Cerebellar nuclear complex (tissue), 1 donor: ENCODE results near the gene MLYCD.
A peak's percentile ranks its signal among the peaks of the same experiment; 100 is the strongest.

Experiments used
- DNase-seq, 2 experiments: peaks; one replicate each; lab custom pipeline; 2025; lab: John Stamatoyannopoulos, UW

The MLYCD gene

DNA sequence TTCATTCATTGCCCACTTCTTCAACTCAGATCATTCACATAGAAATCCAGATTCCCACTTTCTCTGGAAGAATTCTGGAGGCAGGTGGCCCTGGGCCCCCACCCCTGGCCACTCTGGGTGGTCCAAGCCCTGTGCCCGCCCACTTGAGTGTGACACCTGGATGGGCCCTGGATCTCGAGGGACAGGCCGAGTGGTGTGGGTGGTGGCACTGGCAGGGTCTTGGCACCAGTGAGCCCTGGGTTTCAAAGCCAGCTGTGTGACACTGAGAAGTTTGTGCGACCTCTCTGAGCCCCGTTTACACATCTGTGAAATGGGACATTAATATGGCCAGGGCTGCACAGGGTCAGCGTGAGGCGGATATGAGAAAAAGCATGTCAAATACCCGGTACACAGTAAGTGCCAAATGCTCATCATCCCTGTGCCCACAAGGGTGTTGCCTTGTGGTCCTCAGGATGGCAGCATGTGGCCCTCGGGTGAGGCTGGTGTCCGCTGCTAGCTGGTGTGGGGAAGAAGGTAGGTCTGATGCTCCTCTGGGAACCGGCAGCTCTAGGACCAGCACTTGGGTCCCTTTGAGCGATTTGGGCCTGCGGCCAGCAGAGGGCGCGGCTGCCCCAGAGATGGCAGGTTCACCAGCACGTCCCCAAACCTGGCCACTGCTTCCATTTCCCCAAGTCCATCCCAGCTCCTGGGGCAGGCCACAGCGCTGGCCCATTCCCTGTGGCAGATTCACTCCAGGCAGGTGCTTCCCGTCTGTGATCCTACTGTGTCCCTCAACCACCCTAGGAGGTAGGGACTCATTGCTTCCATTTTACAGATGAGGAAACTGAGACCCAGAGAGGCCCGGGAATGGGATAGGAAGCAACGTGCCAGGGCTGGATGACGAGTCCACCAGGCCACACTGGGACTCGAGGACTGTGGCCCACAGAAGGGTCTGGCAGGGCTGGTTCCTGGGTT, 57.7 kb downstream of the MLYCD start:
- peak in 1 of 2 experiments; percentile 9 for DNase-seq

DNA sequence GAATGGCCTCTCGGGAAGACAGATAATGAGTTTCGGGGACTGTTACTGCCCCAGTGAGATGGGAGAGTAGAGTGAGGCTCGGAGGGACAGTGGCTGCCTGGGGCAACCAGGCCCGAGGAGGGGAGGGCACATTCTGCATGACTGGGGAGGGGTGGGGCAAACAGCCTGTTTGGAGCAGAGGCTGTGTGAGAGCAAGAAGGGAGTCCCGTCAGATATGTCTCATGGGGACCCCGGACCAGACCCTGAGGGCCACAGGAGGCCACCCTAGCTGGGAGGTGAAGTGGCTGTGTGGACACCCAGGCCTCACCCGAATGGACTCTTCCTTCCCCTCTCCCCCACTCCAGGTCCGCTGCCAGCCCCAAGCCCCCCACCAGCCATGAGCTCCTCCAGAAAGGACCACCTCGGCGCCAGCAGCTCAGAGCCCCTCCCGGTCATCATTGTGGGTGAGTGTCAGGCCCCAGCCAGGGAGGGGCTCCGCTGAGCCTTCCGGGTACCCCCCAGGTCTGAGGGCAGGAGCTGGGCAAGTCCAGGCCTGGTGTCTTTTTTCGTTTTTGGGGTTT, 58.5 kb downstream of the MLYCD start:
- DNase-seq: no peak

DNA sequence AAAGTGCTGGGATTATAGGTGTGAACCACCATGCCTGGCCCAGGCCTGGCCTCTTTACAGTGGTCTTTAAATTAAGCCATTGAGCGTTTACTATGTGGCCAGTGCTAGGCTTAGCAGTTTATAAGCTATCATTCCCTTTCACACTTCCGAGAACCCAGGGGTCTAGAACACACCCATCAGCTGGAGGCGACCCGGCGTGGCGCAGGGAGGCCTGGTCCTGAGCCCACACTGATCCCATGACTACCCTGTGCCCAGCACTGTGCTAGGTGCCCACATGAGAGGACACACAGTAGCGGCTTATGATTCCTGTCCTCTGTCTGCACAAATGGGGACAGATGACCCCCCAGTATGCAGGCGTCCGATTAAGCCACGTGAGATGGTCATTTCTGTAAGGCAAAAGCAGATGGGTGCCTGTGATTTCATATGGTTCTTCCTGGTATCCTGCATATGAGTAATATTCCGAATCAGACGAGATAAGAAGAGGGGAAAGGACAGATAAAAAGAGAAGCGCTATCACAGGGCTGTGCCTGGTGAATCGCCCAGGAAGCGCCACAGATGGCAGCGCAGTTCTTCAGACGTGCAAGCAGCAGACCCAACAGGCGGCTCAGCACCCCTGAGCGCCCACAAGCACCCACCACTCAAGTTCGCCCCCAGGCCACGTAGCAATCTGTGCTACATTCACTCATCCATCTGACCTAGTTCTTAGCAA, 59.4 kb downstream of the MLYCD start:
- DNase-seq: no peak

GRCh38 chr16:83958846-83959565, 60.1 kb downstream of the MLYCD start:
- DNase-seq: no peak

GRCh38 chr16:83959656-83960434, 60.9 kb downstream of the MLYCD start:
- no peak for DNase-seq

DNA sequence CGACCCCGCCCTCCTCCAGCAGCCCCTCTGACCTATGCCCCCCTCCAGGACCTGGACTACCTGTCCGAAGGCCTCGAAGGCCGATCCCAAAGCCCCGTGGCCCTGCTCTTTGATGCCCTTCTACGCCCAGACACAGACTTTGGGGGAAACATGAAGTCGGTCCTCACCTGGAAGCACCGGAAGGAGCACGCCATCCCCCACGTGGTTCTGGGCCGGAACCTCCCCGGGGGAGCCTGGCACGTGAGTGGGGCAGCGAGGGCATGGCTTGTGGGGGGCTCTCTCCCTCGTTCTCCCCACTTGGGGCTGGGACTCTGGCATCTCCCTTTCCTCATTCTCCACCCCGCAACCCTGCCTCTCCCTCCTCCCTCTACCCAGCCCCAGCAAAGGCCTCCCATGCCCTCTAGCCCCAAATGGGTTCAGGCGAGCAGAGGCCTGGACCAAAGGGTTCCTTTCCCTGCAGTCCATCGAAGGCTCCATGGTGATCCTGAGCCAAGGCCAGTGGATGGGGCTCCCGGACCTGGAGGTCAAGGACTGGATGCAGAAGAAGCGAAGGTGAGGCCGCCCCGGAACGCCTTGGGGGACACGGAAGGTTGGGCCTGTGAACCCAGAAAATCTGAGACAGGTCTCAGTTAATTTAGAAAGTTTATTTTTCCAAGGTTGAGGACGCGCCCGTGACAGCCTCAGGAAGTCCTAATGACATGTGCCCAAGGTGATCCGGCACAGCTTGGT, 61.8 kb downstream of the MLYCD start:
- DNase-seq: no peak

DNA sequence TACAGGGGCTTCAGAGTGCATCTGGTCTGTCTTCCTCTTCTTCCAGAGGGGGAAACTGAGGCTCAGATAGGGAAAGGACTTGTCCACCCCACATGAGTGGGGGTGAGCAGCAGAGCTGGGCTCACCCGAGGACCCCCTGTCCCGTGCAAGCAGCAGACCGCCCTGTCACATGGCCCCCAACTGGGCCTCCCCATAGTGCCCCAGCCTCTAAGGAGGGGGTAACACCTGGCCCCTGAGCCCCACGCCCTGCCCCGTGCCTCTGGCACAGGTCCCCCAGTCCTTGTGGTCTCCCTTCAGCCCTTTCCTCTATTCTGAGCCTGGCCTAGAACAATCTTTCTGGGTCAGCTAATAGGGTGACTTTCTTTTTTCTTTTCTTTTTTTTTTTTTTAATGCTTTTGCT, 62.7 kb downstream of the MLYCD start:
- no peak for DNase-seq

DNA sequence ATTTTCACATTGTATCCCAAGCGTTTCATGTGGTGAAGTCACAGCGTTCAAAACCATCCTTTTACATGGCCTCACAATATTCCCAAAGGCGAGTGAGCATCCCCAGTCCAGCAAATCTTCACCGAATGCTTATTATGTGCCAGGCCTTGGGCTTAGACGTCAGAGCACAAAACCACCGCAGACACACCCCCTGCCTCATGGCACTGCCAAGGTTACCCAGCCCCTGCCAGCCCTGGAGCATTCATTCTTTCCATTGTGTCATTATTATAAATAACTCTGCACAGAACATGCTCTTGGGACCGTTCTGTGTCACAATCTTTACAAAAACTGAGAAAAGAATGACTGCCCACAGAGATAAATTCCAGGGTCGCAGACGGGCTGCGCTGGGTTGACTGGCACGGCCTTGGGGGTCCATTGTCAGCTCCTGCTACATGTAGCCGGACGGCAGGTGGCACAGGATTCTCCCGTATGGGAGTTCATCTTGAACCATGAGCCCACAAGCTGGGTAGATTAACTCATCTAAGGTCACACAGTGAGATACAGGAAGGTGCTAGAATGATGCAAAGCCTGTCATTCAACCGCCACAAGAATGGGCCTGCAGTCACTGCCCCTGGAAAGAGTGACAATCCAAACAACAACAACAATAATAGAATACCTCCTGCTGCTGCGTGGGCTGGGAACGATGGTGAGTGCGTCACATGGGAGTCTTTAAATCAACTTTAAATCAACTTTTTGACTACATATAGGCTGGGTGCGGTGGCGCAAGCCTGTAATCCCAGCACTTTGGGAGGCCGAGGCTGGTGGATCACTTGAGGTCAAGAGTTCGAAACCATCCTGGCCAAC, 64.6 kb downstream of the MLYCD start:
- no peak for DNase-seq

DNA sequence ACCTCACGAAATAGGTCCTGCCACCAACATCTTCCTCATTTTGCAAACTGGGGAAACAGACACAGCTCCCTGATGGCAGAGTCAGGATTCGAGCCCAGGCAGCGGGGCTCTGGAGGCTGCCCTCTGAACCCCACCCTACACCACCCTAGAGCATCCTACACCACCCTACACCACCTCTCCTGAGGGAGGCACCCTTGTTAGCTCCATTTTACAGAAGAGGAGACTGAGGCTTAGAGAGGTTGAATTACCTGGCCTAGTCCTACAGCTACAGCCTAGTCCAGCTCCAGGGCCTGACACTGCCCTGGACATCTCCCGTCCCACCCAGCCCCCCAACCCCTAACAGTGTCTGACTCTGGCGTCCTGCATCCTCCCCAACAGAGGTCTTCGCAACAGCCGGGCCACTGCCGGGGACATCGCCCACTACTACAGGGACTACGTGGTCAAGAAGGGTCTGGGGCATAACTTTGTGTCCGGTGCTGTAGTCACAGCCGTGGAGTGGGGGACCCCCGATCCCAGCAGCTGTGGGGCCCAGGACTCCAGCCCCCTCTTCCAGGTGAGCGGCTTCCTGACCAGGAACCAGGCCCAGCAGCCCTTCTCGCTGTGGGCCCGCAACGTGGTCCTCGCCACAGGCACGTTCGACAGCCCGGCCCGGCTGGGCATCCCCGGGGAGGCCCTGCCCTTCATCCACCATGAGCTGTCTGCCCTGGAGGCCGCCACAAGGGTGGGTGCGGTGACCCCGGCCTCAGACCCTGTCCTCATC, 65.9 kb downstream of the MLYCD start:
- no peak for DNase-seq

- no peak for DNase-seq
These were observed 66.7 kb downstream of the MLYCD start for GRCh38 chr16:83965444-83966152.

GRCh38 chr16:83966153-83966696, 67.3 kb downstream of the MLYCD start:
- DNase-seq: no peak

DNA sequence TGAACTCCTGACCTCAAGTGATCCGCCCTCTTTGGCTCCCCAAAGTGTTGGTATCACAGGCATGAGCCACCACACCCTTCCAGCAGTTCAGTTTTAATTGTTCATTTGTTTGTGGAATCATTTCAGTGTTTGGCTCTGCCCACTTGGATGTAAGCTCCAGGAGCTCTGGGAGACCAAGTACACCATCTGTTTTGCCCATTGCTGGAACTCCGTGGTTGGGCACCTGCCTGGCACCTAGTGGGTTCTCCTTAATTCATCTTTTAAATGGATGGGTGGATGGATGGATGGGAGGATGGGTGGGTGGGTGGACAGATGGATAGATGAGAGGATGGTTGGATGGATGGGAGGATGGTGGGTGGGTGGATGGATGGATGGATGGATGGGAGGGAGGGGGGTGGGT, 68.2 kb downstream of the MLYCD start:
- DNase-seq: no peak

- DNase-seq: no peak
These were observed 69.0 kb downstream of the MLYCD start, which contains the start of gene NECAB2 for GRCh38 chr16:83967838-83968305. Gene NECAB2, plus strand, starts transcription at chr16:83968244. Its CDS starts 405 bp downstream, at chr16:83968649.

GRCh38 chr16:83968306-83968851, 69.5 kb downstream of the MLYCD start:
- no peak for DNase-seq

- DNase-seq: no peak
These were observed 70.2 kb downstream of the MLYCD start for GRCh38 chr16:83968891-83969649.

DNA sequence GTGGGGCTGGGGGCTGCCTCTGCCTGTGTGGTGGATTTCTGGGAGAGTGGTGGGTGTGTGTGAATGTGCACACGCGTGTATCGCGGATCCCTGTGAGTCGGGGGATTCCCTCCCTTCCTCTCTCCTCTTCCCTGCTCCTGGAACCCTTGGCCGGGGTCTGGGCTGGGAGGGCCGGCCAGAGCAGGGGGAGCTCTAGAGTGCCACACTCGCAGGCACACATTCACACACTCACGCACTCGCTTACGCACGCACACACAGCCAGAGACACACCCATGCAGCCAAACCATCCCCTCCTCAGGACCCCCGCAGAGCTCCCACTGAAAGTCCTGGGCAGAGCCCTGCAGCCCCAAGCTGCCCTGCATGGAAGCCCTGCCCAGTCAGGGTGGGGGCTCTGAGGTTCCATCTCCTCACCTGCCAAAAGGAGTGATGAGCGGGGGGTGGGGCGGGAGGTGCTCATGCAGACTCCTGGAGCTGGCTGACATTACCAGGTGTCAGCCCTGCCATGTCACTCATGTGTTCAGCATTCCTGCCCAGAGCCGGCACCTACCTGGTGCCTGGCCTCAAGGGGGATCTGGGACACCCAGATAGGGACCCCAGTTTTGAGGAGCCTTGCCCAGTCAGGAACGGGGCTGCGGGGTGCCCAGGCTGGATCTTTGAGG, 71.0 kb downstream of the MLYCD start:
- DNase-seq: no peak
